Measurements from ENCODE around the gene LPAR2. TPM values are rescaled to one million over a fixed set of nuclear protein-coding genes. Genes with fewer than 3 reads are reported as not detected.

The LPAR2 gene
- polyA plus RNA-seq, 3 donors, result 1.9 to 108 (median 2.2) TPM

DNA sequence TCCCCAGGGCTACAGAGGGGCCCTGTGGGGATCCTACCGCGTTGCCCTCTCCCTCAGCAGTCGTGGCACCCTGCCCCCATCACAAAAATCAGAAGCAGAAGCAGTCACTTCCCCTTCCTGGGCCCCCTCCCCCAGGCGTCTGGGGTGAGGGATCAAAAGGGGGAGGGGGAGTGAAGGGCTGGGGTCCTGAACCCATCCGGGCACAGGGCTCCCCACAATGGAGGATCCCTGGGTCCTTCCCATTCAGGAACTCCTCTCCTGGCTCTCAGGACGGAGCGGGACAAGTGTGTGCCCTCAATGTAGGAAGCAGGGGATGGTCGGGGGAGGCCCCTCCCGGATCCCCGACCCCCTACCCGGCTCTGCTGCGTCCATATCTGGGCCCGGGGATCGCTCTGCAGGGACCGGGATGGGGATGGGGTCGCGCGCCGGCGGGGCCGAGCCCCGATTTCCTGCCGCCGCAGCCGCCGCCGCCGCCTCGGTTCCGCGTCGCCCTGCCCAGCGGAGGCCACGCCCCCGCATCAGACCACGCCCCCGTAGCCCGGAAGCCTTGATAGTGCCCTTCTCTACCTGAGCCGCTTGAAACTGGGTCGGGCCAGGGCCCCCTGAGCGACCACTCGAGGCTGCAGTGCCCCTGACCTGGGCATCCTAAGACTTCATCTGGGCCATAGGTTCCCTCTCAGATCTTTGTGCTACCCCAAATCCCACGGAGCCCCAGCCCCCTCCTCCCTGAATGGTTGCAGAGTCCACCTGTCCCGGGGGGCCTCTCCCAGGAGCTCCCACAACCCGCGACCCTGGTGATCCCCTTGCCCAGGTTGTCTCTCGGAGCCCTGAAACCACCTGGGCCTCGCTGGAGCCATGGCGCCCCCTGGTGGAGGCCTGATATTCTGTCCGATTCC is 15.4 kb upstream of the LPAR2 start, which contains the start of gene GMIP:
Gene GMIP (minus strand): TSS at position 500 of the 896 bp plus-strand sequence. CDS start 128 bp downstream, at position 372.
- peaks cover 48% of the 10 kb centered on the region for H3K79me2 ChIP-seq (ENCODE audit: insufficient read depth, low read length)
- peak within 1 kb of the TSS; percentile 84 to 95 for H3K27ac ChIP-seq (ENCODE audit: low read depth in 1 of 2, low read length in 2 of 2)
- H4K20me1 ChIP-seq (ENCODE audit: insufficient read depth, low read length), result peaks cover 37% of the 10 kb centered on the region
- Mint-ChIP-seq H3K27ac (peak within 1 kb of the TSS; percentile 91 to 98 (median 96)), H3K4me1 (peaks cover 24% of the 10 kb centered on the region), H3K36me3 (peaks cover 48 to 78% of the 10 kb centered on the region in 2 donors), H3K27me3 (ENCODE audit: low read depth in 3 of 3) (peaks cover 0 to 1% (median 0%) of the 10 kb centered on the region in 3 donors), H3K4me3 (peak within 1 kb of the TSS; percentile 99), H3K9me3 (no peaks in the 10 kb centered on the region)
- WGBS (ENCODE audit: insufficient coverage), result under 1% methylated on average over 44 of the region's 50 CpGs
- peak within 1 kb of the TSS; percentile 80 to 95 (median 94) for H3K4me3 ChIP-seq (replicated peaks in 1 of 3; ENCODE audit: low read depth in 2 of 3, low read length in 3 of 3)
- peak within 1 kb of the TSS; percentile 94 for H3K9ac ChIP-seq (ENCODE audit: insufficient read depth, low read length, poor library complexity, severe bottlenecking)
- peak; percentile 64 to 70 (median 70) for DNase-seq
- TF ChIP-seq, protein P1, sequence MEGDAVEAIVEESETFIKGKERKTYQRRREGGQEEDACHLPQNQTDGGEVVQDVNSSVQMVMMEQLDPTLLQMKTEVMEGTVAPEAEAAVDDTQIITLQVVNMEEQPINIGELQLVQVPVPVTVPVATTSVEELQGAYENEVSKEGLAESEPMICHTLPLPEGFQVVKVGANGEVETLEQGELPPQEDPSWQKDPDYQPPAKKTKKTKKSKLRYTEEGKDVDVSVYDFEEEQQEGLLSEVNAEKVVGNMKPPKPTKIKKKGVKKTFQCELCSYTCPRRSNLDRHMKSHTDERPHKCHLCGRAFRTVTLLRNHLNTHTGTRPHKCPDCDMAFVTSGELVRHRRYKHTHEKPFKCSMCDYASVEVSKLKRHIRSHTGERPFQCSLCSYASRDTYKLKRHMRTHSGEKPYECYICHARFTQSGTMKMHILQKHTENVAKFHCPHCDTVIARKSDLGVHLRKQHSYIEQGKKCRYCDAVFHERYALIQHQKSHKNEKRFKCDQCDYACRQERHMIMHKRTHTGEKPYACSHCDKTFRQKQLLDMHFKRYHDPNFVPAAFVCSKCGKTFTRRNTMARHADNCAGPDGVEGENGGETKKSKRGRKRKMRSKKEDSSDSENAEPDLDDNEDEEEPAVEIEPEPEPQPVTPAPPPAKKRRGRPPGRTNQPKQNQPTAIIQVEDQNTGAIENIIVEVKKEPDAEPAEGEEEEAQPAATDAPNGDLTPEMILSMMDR (IDR thresholded peaks at IDR 0.05), result peak; percentile 92
- no peaks in the 10 kb centered on the region for H3K27me3 ChIP-seq (ENCODE audit: control insufficient read depth in 2 of 2, insufficient read depth in 2 of 2, low read length in 2 of 2)
- H2AFZ ChIP-seq (ENCODE audit: insufficient read depth, low read depth, low read length, poor library complexity, severe bottlenecking), result peak within 1 kb of the TSS; percentile 82
- intact Hi-C loops (cut with micrococcal nuclease), result loop anchor here (1.0 to 2.0 kb wide), 2 partner anchors 111 kb away; no protein-coding TSS in a partner anchor
- H3K4me1 ChIP-seq (ENCODE audit: control insufficient read depth in 1 of 2, insufficient read depth in 2 of 2, low read length in 2 of 2), result peaks cover 32 to 36% of the 10 kb centered on the region in 2 donors
- peak within 1 kb of the TSS; percentile 97 for H3K4me2 ChIP-seq (replicated peaks; ENCODE audit: extremely low read depth, low read length, poor library complexity, severe bottlenecking)
- no peaks in the 10 kb centered on the region for H3K9me3 ChIP-seq (replicated peaks in 1 of 2; ENCODE audit: control insufficient read depth in 1 of 2, insufficient read depth in 1 of 2, low read length in 2 of 2)
- H3K36me3 ChIP-seq (replicated peaks in 1 of 2; ENCODE audit: control insufficient read depth in 1 of 2, insufficient read depth in 2 of 2, low read length in 2 of 2), result peaks cover 64 to 72% of the 10 kb centered on the region in 2 donors

DNA sequence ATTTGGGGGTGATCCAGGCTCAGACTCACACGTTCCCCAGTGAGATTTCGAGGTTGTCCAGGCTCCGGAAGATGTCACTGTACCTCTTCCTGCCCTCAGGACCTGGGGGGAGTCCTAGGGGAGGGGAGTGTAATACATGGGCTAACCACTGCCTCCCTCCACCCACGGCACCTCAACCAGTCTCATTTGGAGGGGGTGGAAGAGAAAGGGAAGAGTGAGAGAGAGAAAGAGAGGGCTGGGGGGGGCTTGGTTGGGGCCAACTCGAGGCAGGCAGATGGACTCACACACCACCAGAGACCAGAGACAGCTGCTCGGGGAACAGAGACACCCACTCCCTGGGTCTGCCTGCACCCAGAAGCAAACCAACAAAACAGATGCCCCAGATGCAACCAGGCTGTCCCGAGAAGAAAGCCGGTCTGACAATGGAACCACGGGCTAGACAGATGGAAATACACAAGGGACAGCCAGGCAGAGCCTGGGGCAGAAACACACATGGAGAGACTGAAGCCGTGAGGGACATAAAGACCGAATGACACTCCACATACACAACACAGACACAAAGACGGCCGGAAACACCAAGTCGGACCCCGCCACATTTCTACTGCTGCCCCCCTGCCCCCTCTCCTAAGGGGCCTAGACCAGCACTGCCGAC is 14.6 kb upstream of the LPAR2 start:
- H3K9me3 Mint-ChIP-seq, result no peaks in the 10 kb centered on the region
- H3K9ac ChIP-seq (ENCODE audit: insufficient read depth, low read length, poor library complexity, severe bottlenecking), result peak overlapping the region; percentile 94
- peaks cover 32 to 36% of the 10 kb centered on the region in 2 donors for H3K4me1 ChIP-seq (ENCODE audit: control insufficient read depth in 1 of 2, insufficient read depth in 2 of 2, low read length in 2 of 2)
- TF ChIP-seq, protein P1 (IDR thresholded peaks at IDR 0.05), result no peak
- WGBS (ENCODE audit: insufficient coverage), result 1% methylated on average over 11 of the region's 16 CpGs
- H3K36me3 Mint-ChIP-seq, result peaks cover 46 to 76% of the 10 kb centered on the region in 2 donors
- DNase-seq, result peak in 1 of 3 donors; percentile 17
- H3K4me2 ChIP-seq (replicated peaks; ENCODE audit: extremely low read depth, low read length, poor library complexity, severe bottlenecking), result peak overlapping the region; percentile 97
- no peaks in the 10 kb centered on the region for H3K9me3 ChIP-seq (replicated peaks in 1 of 2; ENCODE audit: control insufficient read depth in 1 of 2, insufficient read depth in 1 of 2, low read length in 2 of 2)
- H3K27ac ChIP-seq (ENCODE audit: low read depth in 1 of 2, low read length in 2 of 2), result peak overlapping the region; percentile 84 to 95
- H2AFZ ChIP-seq (ENCODE audit: insufficient read depth, low read depth, low read length, poor library complexity, severe bottlenecking), result peak overlapping the region; percentile 82
- intact Hi-C loops (cut with micrococcal nuclease), result no loop called here
- peaks cover 62 to 72% of the 10 kb centered on the region in 2 donors for H3K36me3 ChIP-seq (replicated peaks in 1 of 2; ENCODE audit: control insufficient read depth in 1 of 2, insufficient read depth in 2 of 2, low read length in 2 of 2)
- peak overlapping the region; percentile 99 for H3K4me3 Mint-ChIP-seq
- peak overlapping the region; percentile 91 to 98 (median 96) for H3K27ac Mint-ChIP-seq
- peaks cover 44% of the 10 kb centered on the region for H4K20me1 ChIP-seq (ENCODE audit: insufficient read depth, low read length)
- H3K4me3 ChIP-seq (replicated peaks in 1 of 3; ENCODE audit: low read depth in 2 of 3, low read length in 3 of 3), result peak overlapping the region; percentile 80 to 95 (median 94)
- peaks cover 24% of the 10 kb centered on the region for H3K4me1 Mint-ChIP-seq
- no peaks in the 10 kb centered on the region for H3K27me3 ChIP-seq (ENCODE audit: control insufficient read depth in 2 of 2, insufficient read depth in 2 of 2, low read length in 2 of 2)
- H3K79me2 ChIP-seq (ENCODE audit: insufficient read depth, low read length), result peaks cover 52% of the 10 kb centered on the region
- peaks cover 0 to 1% (median 0%) of the 10 kb centered on the region in 3 donors for H3K27me3 Mint-ChIP-seq (ENCODE audit: low read depth in 3 of 3)
